Measurements from ENCODE around the gene RAD18.

The RAD18 gene

DNA sequence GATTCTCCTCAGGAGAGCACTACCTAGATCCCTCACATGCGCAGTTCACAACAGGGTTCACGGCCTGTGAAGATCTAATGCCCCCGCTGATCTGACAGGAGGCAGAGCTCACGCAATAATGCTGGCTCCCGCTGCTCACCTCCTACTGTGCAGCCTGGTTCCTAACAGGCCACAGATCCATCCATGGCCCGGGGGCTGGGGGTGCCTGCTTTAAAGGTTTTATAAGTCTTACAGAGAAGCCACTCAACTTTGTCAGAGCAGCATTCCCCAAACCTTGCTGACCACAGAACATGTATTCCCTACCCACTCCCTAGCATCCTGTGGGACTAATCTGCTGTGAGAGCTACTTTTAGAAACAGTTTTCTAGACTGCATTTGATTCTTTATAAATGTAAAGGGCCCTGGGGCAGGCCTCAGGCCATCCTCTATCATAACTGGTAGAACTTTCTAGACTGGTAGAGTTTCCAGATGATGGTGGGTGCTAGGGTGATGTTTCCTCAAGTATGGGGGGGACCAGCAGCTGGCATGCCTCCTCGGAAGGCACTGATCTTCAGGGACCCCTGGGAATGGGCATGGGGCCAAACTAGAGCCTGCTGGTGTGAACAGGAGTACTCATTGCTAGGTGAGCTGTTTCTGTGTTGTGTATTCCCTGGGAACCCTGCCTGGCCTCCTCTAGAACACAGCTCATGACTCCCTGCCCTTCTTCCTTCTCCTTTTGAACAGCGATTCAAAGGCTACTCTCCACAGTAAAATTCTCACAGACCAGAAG, 25.7 kb upstream of the RAD18 start:
- Histone ChIP-seq H3K36me3 (ENCODE audit: insufficient read depth, low read length) (no peaks in the 10 kb centered on the region; the same call in 1 of the 2 replicates), H3F3A (ENCODE audit: low read depth) (no peaks in the 10 kb centered on the region), H3K9me3 (ENCODE audit: insufficient read depth, low read depth, low read length) (no peaks in the 10 kb centered on the region), H4K20me1 (ENCODE audit: insufficient read depth, low read length, poor library complexity, severe bottlenecking) (no peaks in the 10 kb centered on the region), H3K9ac (ENCODE audit: low read depth, low read length, poor library complexity, severe bottlenecking) (no peak overlapping the region), H2AFZ (ENCODE audit: low read length) (no peak overlapping the region), H3K4me1 (ENCODE audit: insufficient read depth, low read length, poor library complexity, severe bottlenecking) (no peaks in the 10 kb centered on the region), H3K27me3 (ENCODE audit: insufficient read depth, low read length, poor library complexity, severe bottlenecking) (no peaks in the 10 kb centered on the region), H3K79me2 (ENCODE audit: insufficient read depth, low read length) (no peaks in the 10 kb centered on the region), H3K9me2 (replicated peaks; ENCODE audit: low read depth, low read length) (no peaks in the 10 kb centered on the region), H3K4me3 (ENCODE audit: low read length, poor library complexity, severe bottlenecking) (no peak overlapping the region), H3K4me2 (ENCODE audit: low read depth, low read length, poor library complexity, severe bottlenecking) (no peak overlapping the region)
- TF ChIP-seq, protein P1, sequence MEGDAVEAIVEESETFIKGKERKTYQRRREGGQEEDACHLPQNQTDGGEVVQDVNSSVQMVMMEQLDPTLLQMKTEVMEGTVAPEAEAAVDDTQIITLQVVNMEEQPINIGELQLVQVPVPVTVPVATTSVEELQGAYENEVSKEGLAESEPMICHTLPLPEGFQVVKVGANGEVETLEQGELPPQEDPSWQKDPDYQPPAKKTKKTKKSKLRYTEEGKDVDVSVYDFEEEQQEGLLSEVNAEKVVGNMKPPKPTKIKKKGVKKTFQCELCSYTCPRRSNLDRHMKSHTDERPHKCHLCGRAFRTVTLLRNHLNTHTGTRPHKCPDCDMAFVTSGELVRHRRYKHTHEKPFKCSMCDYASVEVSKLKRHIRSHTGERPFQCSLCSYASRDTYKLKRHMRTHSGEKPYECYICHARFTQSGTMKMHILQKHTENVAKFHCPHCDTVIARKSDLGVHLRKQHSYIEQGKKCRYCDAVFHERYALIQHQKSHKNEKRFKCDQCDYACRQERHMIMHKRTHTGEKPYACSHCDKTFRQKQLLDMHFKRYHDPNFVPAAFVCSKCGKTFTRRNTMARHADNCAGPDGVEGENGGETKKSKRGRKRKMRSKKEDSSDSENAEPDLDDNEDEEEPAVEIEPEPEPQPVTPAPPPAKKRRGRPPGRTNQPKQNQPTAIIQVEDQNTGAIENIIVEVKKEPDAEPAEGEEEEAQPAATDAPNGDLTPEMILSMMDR (conservative IDR thresholded peaks at IDR 0.05; ENCODE audit: low read length): no peak
- no peak for TF ChIP-seq EZH2phosphoT487 (IDR thresholded peaks at IDR 0.05; ENCODE audit: borderline replicate concordance)

DNA sequence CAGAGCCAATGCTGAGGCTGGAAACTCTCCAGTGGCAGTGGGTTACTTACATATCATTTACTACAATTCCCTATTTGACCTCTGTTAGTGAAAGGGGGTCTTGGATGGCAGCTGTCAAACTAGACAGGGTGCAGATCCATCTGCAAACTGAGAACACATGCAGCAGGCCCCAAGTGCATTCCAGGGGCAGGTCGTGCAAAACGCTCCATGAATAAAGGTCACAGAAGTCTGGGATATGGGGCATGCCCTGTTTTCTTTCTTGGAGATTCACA, 25.0 kb upstream of the RAD18 start:
- H3K36me3 ChIP-seq (ENCODE audit: insufficient read depth, low read length): no peaks in the 10 kb centered on the region; the same call in 1 of the 2 replicates
- no peaks in the 10 kb centered on the region for H3K9me2 ChIP-seq (replicated peaks; ENCODE audit: low read depth, low read length)
- H3K4me1 ChIP-seq (ENCODE audit: insufficient read depth, low read length, poor library complexity, severe bottlenecking): no peaks in the 10 kb centered on the region
- no peaks in the 10 kb centered on the region for H3F3A ChIP-seq (ENCODE audit: low read depth)
- H3K27me3 ChIP-seq (ENCODE audit: insufficient read depth, low read length, poor library complexity, severe bottlenecking): no peaks in the 10 kb centered on the region
- H2AFZ ChIP-seq (ENCODE audit: low read length): no peak overlapping the region
- no peak for TF ChIP-seq EZH2phosphoT487 (IDR thresholded peaks at IDR 0.05; ENCODE audit: borderline replicate concordance)
- TF ChIP-seq, protein P1 (conservative IDR thresholded peaks at IDR 0.05; ENCODE audit: low read length): no peak
- H3K9me3 ChIP-seq (ENCODE audit: insufficient read depth, low read depth, low read length): no peaks in the 10 kb centered on the region
- H3K79me2 ChIP-seq (ENCODE audit: insufficient read depth, low read length): no peaks in the 10 kb centered on the region
- no peak overlapping the region for H3K4me3 ChIP-seq (ENCODE audit: low read length, poor library complexity, severe bottlenecking)
- H4K20me1 ChIP-seq (ENCODE audit: insufficient read depth, low read length, poor library complexity, severe bottlenecking): no peaks in the 10 kb centered on the region
- H3K4me2 ChIP-seq (ENCODE audit: low read depth, low read length, poor library complexity, severe bottlenecking): no peak overlapping the region
- no peak overlapping the region for H3K9ac ChIP-seq (ENCODE audit: low read depth, low read length, poor library complexity, severe bottlenecking)

DNA sequence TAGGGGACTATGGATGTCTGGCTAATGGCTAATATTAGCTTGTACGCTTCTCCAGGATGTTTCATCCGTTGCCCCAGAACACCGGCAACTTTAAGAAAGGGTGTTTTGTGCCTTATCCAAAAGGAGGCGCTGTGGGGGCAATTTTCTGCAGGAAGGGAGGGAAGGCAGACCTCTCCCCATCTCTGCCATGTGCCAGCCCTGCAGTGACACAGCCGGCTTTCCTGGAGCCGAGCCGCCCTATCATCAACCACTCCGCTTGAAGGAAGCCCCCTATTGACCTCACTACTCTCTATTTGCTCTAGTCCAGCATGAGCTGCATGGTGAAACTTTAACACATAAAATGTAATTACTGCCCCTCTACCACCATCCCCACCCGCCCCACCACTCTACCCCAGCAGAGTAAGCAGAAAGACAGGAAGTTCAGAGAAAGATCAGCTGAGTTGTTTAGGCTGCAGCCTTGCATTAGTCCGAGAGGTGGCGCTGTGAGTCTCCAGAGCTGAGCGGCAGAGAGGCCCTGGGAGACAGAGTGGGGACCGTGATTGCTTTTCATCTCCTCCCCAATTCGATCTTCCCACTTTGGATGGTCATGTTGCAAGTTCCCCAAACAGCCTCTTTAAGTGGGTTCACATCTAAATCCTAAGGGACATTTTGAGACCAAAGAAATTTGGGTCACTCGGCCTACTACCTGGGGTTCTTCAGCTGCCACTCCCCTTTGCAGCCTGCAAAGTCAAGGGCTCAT, 24.5 kb upstream of the RAD18 start:
- Histone ChIP-seq H3K36me3 (ENCODE audit: insufficient read depth, low read length) (no peaks in the 10 kb centered on the region; the same call in 1 of the 2 replicates), H3K4me2 (ENCODE audit: low read depth, low read length, poor library complexity, severe bottlenecking) (no peak overlapping the region), H3K27me3 (ENCODE audit: insufficient read depth, low read length, poor library complexity, severe bottlenecking) (no peaks in the 10 kb centered on the region), H3K4me1 (ENCODE audit: insufficient read depth, low read length, poor library complexity, severe bottlenecking) (no peaks in the 10 kb centered on the region), H3F3A (ENCODE audit: low read depth) (no peaks in the 10 kb centered on the region), H3K9me3 (ENCODE audit: insufficient read depth, low read depth, low read length) (no peaks in the 10 kb centered on the region), H3K9ac (ENCODE audit: low read depth, low read length, poor library complexity, severe bottlenecking) (no peak overlapping the region), H3K9me2 (replicated peaks; ENCODE audit: low read depth, low read length) (no peaks in the 10 kb centered on the region), H3K79me2 (ENCODE audit: insufficient read depth, low read length) (no peaks in the 10 kb centered on the region), H3K4me3 (ENCODE audit: low read length, poor library complexity, severe bottlenecking) (no peak overlapping the region), H2AFZ (ENCODE audit: low read length) (no peak overlapping the region), H4K20me1 (ENCODE audit: insufficient read depth, low read length, poor library complexity, severe bottlenecking) (no peaks in the 10 kb centered on the region)
- TF ChIP-seq, protein P1 (conservative IDR thresholded peaks at IDR 0.05; ENCODE audit: low read length): peak; percentile 92
- no peak for TF ChIP-seq EZH2phosphoT487 (IDR thresholded peaks at IDR 0.05; ENCODE audit: borderline replicate concordance)
